ENCODE data around the gene AQR. TPM values are rescaled to one million over a fixed set of nuclear protein-coding genes. Genes with fewer than 3 reads are reported as not detected.

Gene AQR
- total and polyA plus RNA-seq, 5 donors = 7.4 to 17.2 (median 13.7) TPM

DNA sequence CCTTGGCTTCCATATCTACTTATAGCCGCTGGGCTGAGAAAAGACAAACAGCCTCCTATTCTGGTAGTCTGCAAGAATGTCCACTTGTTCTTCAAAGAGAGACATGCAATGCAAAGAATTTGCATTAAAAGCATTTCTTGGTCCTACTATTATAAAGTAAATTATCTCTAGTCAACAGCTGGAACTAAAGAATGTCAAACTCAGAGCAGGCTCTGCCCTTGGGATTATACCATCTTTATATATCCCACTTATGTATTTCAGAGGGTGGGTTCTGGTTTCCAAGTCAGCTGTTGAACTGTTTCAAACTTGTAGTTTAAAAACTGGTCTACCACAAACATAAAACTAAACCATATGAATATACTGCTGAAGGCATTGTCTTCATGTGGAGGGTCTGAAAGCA lies 167.2 kb downstream of the AQR start:
- H3K27me3 ChIP-seq (ENCODE audit: control insufficient read depth, insufficient read depth) = peaks cover 2% of the 10 kb centered on the region
- ATAC-seq = no peak
- H3K9me3 ChIP-seq (ENCODE audit: control insufficient read depth, low read length) = no peaks in the 10 kb centered on the region
- WGBS = 78% methylated on average over 1 of the region's 1 CpG
- intact Hi-C loops (cut with DNase I) = no loop called here
- H3K27ac ChIP-seq (ENCODE audit: low read length) = no peak overlapping the region
- no peak for DNase-seq
- peaks cover 7% of the 10 kb centered on the region for H3K4me1 ChIP-seq (ENCODE audit: control insufficient read depth, insufficient read depth, low read length)
- H3K4me3 ChIP-seq (ENCODE audit: low read length) = no peak overlapping the region

Other genes starting within 250 kb of the AQR start
- 10 to 100 TPM in 2 of 4 donors, 1 to 10 TPM in 2; 2.0 to 34.1 (median 14.0) TPM for gene GJD2, start 214.7 kb downstream of the AQR start, total RNA-seq
- 7.4 TPM for gene GJD2, start 214.7 kb downstream of the AQR start, polyA plus RNA-seq
- gene ACTC1, start 174.2 kb downstream of the AQR start, total RNA-seq = over 10,000 TPM in 3 of 4 donors, 1,000 to 10,000 TPM in 1; 9,200 to 14,744 (median 13,223) TPM
- 12,784 TPM for gene ACTC1, start 174.2 kb downstream of the AQR start, polyA plus RNA-seq
- 10 to 100 TPM; 34.4 to 41.7 (median 38.0) TPM for gene ZNF770, start 18.5 kb upstream of the AQR start, total RNA-seq
- gene ZNF770, start 18.5 kb upstream of the AQR start, polyA plus RNA-seq = 17.1 TPM
- gene NANOGP8, start 115.6 kb upstream of the AQR start, total RNA-seq = not detected
- 0.09 TPM for gene NANOGP8, start 115.6 kb upstream of the AQR start, polyA plus RNA-seq

All from right cardiac atrium (tissue), 5 donors.